CD8-positive, alpha-beta memory T cell (primary cell): Measurements from ENCODE around the gene PAGE5. TPM values are rescaled to one million over a fixed set of nuclear protein-coding genes. Genes with fewer than 3 reads are reported as not detected.

Experiments
- CTCF ChIA-PET: fragments of 350-600 bp; sonication (Branson Sonifier 250); formaldehyde crosslinking; loops from one replicate; lab custom pipeline; 2021; ENCODE audit warnings: antibody characterized with exemption; lab: Charles Lee
- POLR2A ChIA-PET: fragments of 350-600 bp; sonication (Branson Sonifier 250); formaldehyde crosslinking; loops from one replicate; lab custom pipeline; 2021; ENCODE audit warnings: antibody characterized with exemption; lab: Charles Lee
- DNase-seq, 5 donors: peaks; one replicate each; pipeline versions ENCODE4 v3.0.0 to v3.0.0-alpha.2; 2020 to 2022; ENCODE audit warnings: mixed read lengths in 1 of 5
- H3K27ac ChIP-seq: one replicate; pipeline ENCODE4 v1.7.0; 2013; ENCODE audit warnings: low read depth, mild to moderate bottlenecking, low read length, moderate library complexity
- H3K27me3 ChIP-seq: 2 replicates; pipeline ENCODE4 v1.7.0; 2013; ENCODE audit warnings: low read length, mild to moderate bottlenecking; ENCODE audit not compliant: insufficient read depth, poor library complexity, severe bottlenecking
- H3K36me3 ChIP-seq: 2 replicates; pipeline ENCODE4 v1.7.0; 2013; ENCODE audit warnings: mild to moderate bottlenecking, low read length, moderate library complexity; ENCODE audit not compliant: insufficient read depth
- H3K4me1 ChIP-seq: 2 replicates; pipeline ENCODE4 v1.7.0; 2013; ENCODE audit warnings: mild to moderate bottlenecking, low read length, moderate library complexity; ENCODE audit not compliant: insufficient read depth
- H3K4me3 ChIP-seq: 2 replicates; pipeline ENCODE4 v1.7.0; 2013; ENCODE audit warnings: mild to moderate bottlenecking, low read length
- H3K9me3 ChIP-seq: 2 replicates; pipeline ENCODE4 v1.7.0; 2013; ENCODE audit warnings: mild to moderate bottlenecking, low read length
- H3K27ac Mint-ChIP-seq, 8 donors: one replicate each; pipeline ENCODE4 v1.8.0; 2020 to 2021; ENCODE audit warnings: mixed read lengths in 8 of 8, mild to moderate bottlenecking in 6 of 8, inconsistent platforms in 3 of 8, moderate library complexity in 3 of 8
- H3K27me3 Mint-ChIP-seq, 2 donors: one replicate each; pipeline ENCODE4 v1.8.0; 2020 to 2021; ENCODE audit warnings: mixed read lengths in 2 of 2, mild to moderate bottlenecking in 1 of 2, moderate library complexity in 1 of 2
- H3K36me3 Mint-ChIP-seq, 3 donors: one replicate each; pipeline ENCODE4 v1.8.0; 2020 to 2021; ENCODE audit warnings: mixed read lengths in 3 of 3, inconsistent platforms in 1 of 3, mild to moderate bottlenecking in 1 of 3
- H3K4me1 Mint-ChIP-seq, 3 donors: one replicate each; pipeline ENCODE4 v1.8.0; 2020 to 2021; ENCODE audit warnings: mixed read lengths in 3 of 3, inconsistent platforms in 1 of 3, mild to moderate bottlenecking in 1 of 3
- H3K4me3 Mint-ChIP-seq, 7 donors: one replicate each; pipeline ENCODE4 v1.8.0; 2020 to 2021; ENCODE audit warnings: mixed read lengths in 7 of 7, mild to moderate bottlenecking in 6 of 7, moderate library complexity in 4 of 7, inconsistent platforms in 2 of 7
- H3K9me3 Mint-ChIP-seq, 5 donors: one replicate each; pipeline ENCODE4 v1.8.0; 2020 to 2022; ENCODE audit warnings: mixed read lengths in 5 of 5, mild to moderate bottlenecking in 3 of 5, moderate library complexity in 2 of 5, inconsistent platforms in 1 of 5
- polyA plus RNA-seq: library from polyadenylated mRNA; unstranded; fragments of 300-500 nt; fragmentation: Illumina TruSeq; gene quantifications from one replicate; pipeline ENCODE4 v1.2.3, GENCODE V29; 2021
- total RNA-seq, 2 experiments: library from RNA; stranded (reverse); gene quantifications; one replicate each; pipeline ENCODE4 v1.2.3, GENCODE V29; 2021

The PAGE5 gene
- total and polyA plus RNA-seq, 3 experiments from 2014 or later, result 1.1 to 1.3 TPM; not detected in 1

DNA sequence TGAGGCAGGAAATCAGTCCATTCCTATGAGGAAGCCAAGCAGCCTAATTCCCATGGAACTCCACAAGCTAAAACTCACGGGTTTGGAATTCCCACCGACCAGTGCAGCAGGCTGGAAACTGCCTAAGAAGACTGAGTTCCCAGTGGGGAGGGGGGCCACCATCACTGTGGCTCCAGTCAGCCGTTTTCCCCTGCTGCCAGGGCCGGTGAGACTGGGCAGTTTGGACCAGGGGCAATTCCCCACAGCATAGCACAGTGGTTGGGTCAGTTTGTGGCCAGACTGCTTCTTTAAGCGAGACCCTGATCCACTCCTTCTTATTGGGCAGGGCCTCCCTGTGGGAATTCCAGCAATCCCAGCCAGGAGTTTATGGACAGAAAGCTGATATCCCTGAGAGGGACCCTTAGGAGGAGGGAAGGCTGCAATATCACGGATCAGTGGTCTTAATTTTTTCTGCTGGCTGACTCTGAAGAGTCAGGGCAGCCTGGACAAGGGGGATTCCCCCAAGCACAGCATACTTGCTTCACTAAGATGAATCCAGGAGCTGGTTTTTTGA, 20.7 kb downstream of the PAGE5 start:
- DNase-seq, result no peak
- no peak overlapping the region for H3K4me3 ChIP-seq

DNA sequence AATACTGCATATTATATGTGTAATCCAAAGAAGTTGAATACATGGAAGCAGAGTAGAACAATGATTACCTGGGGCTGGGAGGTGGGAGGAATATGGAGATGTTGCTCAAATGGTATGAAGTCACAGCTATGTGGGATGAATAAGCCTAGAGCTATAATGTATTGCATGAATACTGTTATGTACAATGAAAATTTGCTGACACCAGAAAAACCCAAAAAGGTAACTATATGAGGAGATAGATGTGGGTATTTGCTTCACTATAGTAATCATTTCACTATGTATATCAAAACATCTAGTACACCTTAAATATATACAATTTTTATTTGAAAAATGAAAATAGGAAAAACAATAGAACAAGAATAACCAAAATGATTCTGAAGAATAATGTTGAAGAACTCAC, 33.4 kb downstream of the PAGE5 start:
- Mint-ChIP-seq H3K27me3 (peaks cover 4 to 11% of the 10 kb centered on the region in 2 donors), H3K27ac (no peak overlapping the region), H3K9me3 (peaks cover 0 to 2% (median 0%) of the 10 kb centered on the region in 5 donors), H3K4me3 (no peak overlapping the region), H3K36me3 (no peaks in the 10 kb centered on the region), H3K4me1 (no peaks in the 10 kb centered on the region)
- Histone ChIP-seq H3K27me3 (no peaks in the 10 kb centered on the region), H3K9me3 (no peaks in the 10 kb centered on the region), H3K36me3 (no peaks in the 10 kb centered on the region), H3K4me1 (no peaks in the 10 kb centered on the region), H3K4me3 (no peak overlapping the region), H3K27ac (no peak overlapping the region)
- no peak for DNase-seq
- CTCF ChIA-PET, result no interaction called here
- POLR2A ChIA-PET, result no interaction called here

More for the DNA sequence above, 20.7 kb downstream of the PAGE5 start:
- Histone ChIP-seq H3K9me3 (no peaks in the 10 kb centered on the region), H3K36me3 (no peaks in the 10 kb centered on the region), H3K27me3 (no peaks in the 10 kb centered on the region), H3K4me1 (no peaks in the 10 kb centered on the region), H3K27ac (no peak overlapping the region)
- CTCF ChIA-PET, result no interaction called here
- POLR2A ChIA-PET, result no interaction called here
- H3K27ac Mint-ChIP-seq, result no peak overlapping the region
- H3K36me3 Mint-ChIP-seq, result no peaks in the 10 kb centered on the region
- peaks cover 0 to 2% (median 2%) of the 10 kb centered on the region in 5 donors for H3K9me3 Mint-ChIP-seq
- no peak overlapping the region for H3K4me3 Mint-ChIP-seq
- H3K27me3 Mint-ChIP-seq, result peaks cover 12 to 21% of the 10 kb centered on the region in 2 donors
- H3K4me1 Mint-ChIP-seq, result no peaks in the 10 kb centered on the region

- H3K27me3 Mint-ChIP-seq, result peaks cover 0 to 5% of the 10 kb centered on the region in 2 donors
- no peaks in the 10 kb centered on the region for H3K9me3 Mint-ChIP-seq
- no peak for DNase-seq
- no peak overlapping the region for H3K4me3 ChIP-seq
- no peaks in the 10 kb centered on the region for H3K9me3 ChIP-seq
- H3K27me3 ChIP-seq, result no peaks in the 10 kb centered on the region
- no peaks in the 10 kb centered on the region for H3K4me1 Mint-ChIP-seq
- no peaks in the 10 kb centered on the region for H3K36me3 ChIP-seq
- no peak overlapping the region for H3K27ac Mint-ChIP-seq
- H3K36me3 Mint-ChIP-seq, result no peaks in the 10 kb centered on the region
- H3K27ac ChIP-seq, result no peak overlapping the region
- H3K4me3 Mint-ChIP-seq, result no peak overlapping the region
- CTCF ChIA-PET, result no interaction called here
- H3K4me1 ChIP-seq, result no peaks in the 10 kb centered on the region
- POLR2A ChIA-PET, result no interaction called here
These were observed 40.7 kb downstream of the PAGE5 start for GRCh38 chrX:55260806-55261205.

GRCh38 chrX:55264816-55265215, 44.7 kb downstream of the PAGE5 start, which contains the start of gene PAGE3:
Gene PAGE3 (minus strand): TSS chrX:55264916. CDS start chrX:55263903, 1,013 bp downstream.
- CTCF ChIA-PET, result no interaction called here
- H3K4me1 Mint-ChIP-seq, result no peaks in the 10 kb centered on the region
- POLR2A ChIA-PET, result no interaction called here
- no peaks in the 10 kb centered on the region for H3K27me3 ChIP-seq
- no peaks in the 10 kb centered on the region for H3K4me1 ChIP-seq
- H3K4me3 ChIP-seq, result no peak within 1 kb of the TSS
- no peaks in the 10 kb centered on the region for H3K9me3 Mint-ChIP-seq
- no peaks in the 10 kb centered on the region for H3K9me3 ChIP-seq
- peaks cover 0 to 3% of the 10 kb centered on the region in 2 donors for H3K27me3 Mint-ChIP-seq
- no peak within 1 kb of the TSS for H3K27ac ChIP-seq
- no peaks in the 10 kb centered on the region for H3K36me3 Mint-ChIP-seq
- no peaks in the 10 kb centered on the region for H3K36me3 ChIP-seq
- no peak within 1 kb of the TSS for H3K4me3 Mint-ChIP-seq
- no peak within 1 kb of the TSS for H3K27ac Mint-ChIP-seq
- DNase-seq, result no peak

Other genes with a start within 250 kb of the PAGE5 start
- under 1 TPM; 0.53 to 0.69 TPM for gene PFKFB1, start 226.2 kb upstream of the PAGE5 start, total RNA-seq
- gene PFKFB1, start 226.2 kb upstream of the PAGE5 start, polyA plus RNA-seq, result not detected
- 10 to 100 TPM; 35.2 to 42.8 TPM for gene APEX2, start 220.0 kb upstream of the PAGE5 start, total RNA-seq
- gene APEX2, start 220.0 kb upstream of the PAGE5 start, polyA plus RNA-seq, result 26.0 TPM
- gene ALAS2, start 189.4 kb upstream of the PAGE5 start, total RNA-seq, result not detected
- gene ALAS2, start 189.4 kb upstream of the PAGE5 start, polyA plus RNA-seq, result not detected
- gene PAGE2B, start 145.3 kb upstream of the PAGE5 start, total RNA-seq, result not detected
- gene PAGE2B, start 145.3 kb upstream of the PAGE5 start, polyA plus RNA-seq, result not detected
- gene PAGE2, start 131.3 kb upstream of the PAGE5 start, total RNA-seq, result not detected
- not detected for gene PAGE2, start 131.3 kb upstream of the PAGE5 start, polyA plus RNA-seq
- not detected for gene PAGE3, start 44.6 kb downstream of the PAGE5 start, total RNA-seq
- not detected for gene PAGE3, start 44.6 kb downstream of the PAGE5 start, polyA plus RNA-seq
- 10 to 100 TPM; 15.4 to 16.7 TPM for gene MAGEH1, start 231.8 kb downstream of the PAGE5 start, total RNA-seq
- 27.2 TPM for gene MAGEH1, start 231.8 kb downstream of the PAGE5 start, polyA plus RNA-seq